Inferior parietal cortex (tissue), 1 donor: ENCODE results near the gene LMNTD2.

ENCODE experiments used
- DNase-seq: peaks from one replicate; pipeline ENCODE4 v3.0.0-alpha.2; 2016; ENCODE audit errors: extremely low spot score

LMNTD2 gene

GRCh38 chr11:560305-561147, at the start of gene LMNTD2, which contains the start of gene RASSF7:
TSS of gene LMNTD2 (minus strand) at chr11:560738. CDS start at chr11:560716, 22 bp downstream.
TSS of gene RASSF7 (plus strand) at chr11:560970. CDS start at chr11:561769, 799 bp downstream.
- DNase-seq = peak; percentile 75

- no peak for DNase-seq
Measured at GRCh38 chr11:609341-609811, 48.8 kb upstream of the LMNTD2 start.

GRCh38 chr11:608791-609251, 48.3 kb upstream of the LMNTD2 start:
- DNase-seq = no peak

- DNase-seq = no peak
Measured at GRCh38 chr11:607971-608659, 47.6 kb upstream of the LMNTD2 start.

- DNase-seq = no peak
Measured at GRCh38 chr11:607020-607780, 46.7 kb upstream of the LMNTD2 start.

GRCh38 chr11:606245-606644, 45.7 kb upstream of the LMNTD2 start:
- DNase-seq = no peak

- DNase-seq = no peak
Measured at GRCh38 chr11:605286-606129, 45.0 kb upstream of the LMNTD2 start.

GRCh38 chr11:603154-603553, 42.6 kb upstream of the LMNTD2 start:
- DNase-seq = no peak

GRCh38 chr11:601573-602245, 41.2 kb upstream of the LMNTD2 start:
- DNase-seq = no peak

- no peak for DNase-seq
Measured at GRCh38 chr11:598005-598680, 37.6 kb upstream of the LMNTD2 start.

- DNase-seq = no peak
Measured at GRCh38 chr11:597166-597725, 36.7 kb upstream of the LMNTD2 start.

GRCh38 chr11:596374-596773, 35.8 kb upstream of the LMNTD2 start:
- DNase-seq = no peak

- DNase-seq = no peak
Measured at GRCh38 chr11:595400-595799, 34.9 kb upstream of the LMNTD2 start.

GRCh38 chr11:593347-593746, 32.8 kb upstream of the LMNTD2 start:
- no peak for DNase-seq

- DNase-seq = no peak
Measured at GRCh38 chr11:592918-593317, 32.4 kb upstream of the LMNTD2 start.

GRCh38 chr11:592501-592900, 32.0 kb upstream of the LMNTD2 start:
- DNase-seq = no peak

GRCh38 chr11:590997-591396, 30.5 kb upstream of the LMNTD2 start:
- no peak for DNase-seq

GRCh38 chr11:589798-590197, 29.3 kb upstream of the LMNTD2 start:
- no peak for DNase-seq

- no peak for DNase-seq
Measured at GRCh38 chr11:587978-588380, 27.4 kb upstream of the LMNTD2 start.

- DNase-seq = no peak
Measured at GRCh38 chr11:587546-587945, 27.0 kb upstream of the LMNTD2 start.
